Upper lobe of right lung (tissue), 1 donor: ENCODE measurements around the gene WDR77. TPM values are rescaled to one million over a fixed set of nuclear protein-coding genes. Genes with fewer than 3 reads are reported as not detected.

Experiments
- ATAC-seq: fragments of 200-7000 bp; cut with Tn5 transposase; one replicate; pipeline ENCODE4 v1.9.1; 2020; ENCODE audit warnings: mild to moderate bottlenecking, moderate library complexity
- DNase-seq: peaks from one replicate; pipeline ENCODE4 v3.0.0-alpha.2; 2020
- H3K27ac ChIP-seq: fragments of 200-600 bp; one replicate; pipeline ENCODE4 v1.8.0; 2022
- H3K27me3 ChIP-seq: fragments of 200-600 bp; one replicate; pipeline ENCODE4 v1.8.0; 2022; ENCODE audit warnings: mild to moderate bottlenecking
- H3K36me3 ChIP-seq: fragments of 200-600 bp; one replicate; pipeline ENCODE4 v1.8.0; 2022
- H3K4me1 ChIP-seq: fragments of 200-600 bp; one replicate; pipeline ENCODE4 v1.8.0; 2022
- H3K4me3 ChIP-seq: fragments of 200-600 bp; one replicate; pipeline ENCODE4 v1.8.0; 2022; ENCODE audit warnings: mild to moderate bottlenecking
- H3K9me3 ChIP-seq: fragments of 200-600 bp; one replicate; pipeline ENCODE4 v1.8.0; 2022
- CTCF ChIP-seq: fragments of 200-600 bp; IDR thresholded peaks from one replicate; pipeline ENCODE4 v1.8.0; 2022; ENCODE audit warnings: antibody characterized with exemption
- intact Hi-C: fragments of 100-400 bp; cut with DNase I; formaldehyde crosslinking; loops from one replicate; pipeline ENCODE4 v1.11.0; 2022
- total RNA-seq: library from RNA; stranded (reverse); fragmentation: NEBNext Ultra II Directional; extraction: Animal tissue kit (Norgen Biotek cat#: 25700); gene quantifications from one replicate; pipeline ENCODE4 v1.2.1, GENCODE V29; 2021
- donor health status: DM: no; HTN: yes; CAD: no; lungs with severe emphysema.

The WDR77 gene
- total RNA-seq, 1 donor from 2014 or later: 20.1 TPM

DNA sequence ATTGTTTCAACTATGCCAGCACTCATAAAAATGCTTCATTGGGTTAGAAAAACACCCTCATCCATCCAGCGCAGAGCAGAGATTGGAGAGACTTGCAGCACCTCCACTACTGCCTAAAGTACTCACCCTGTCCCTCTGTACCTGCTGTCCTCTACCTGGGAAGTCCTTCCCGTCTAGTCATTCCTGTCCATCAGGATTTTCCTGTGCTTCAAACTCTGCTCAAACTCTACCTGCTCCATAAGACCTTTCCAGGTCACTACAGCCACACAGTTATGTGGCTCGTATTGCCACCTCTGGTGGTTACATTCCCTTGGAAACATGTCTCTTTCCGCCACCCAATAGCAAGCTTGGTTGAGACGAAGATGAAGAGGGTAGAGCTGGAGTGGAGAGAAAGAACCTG lies 28.7 kb downstream of the WDR77 start:
- ATAC-seq (no peak), DNase-seq (no peak)
- no peaks in the 10 kb centered on the region for H3K4me1 ChIP-seq
- no peak for TF ChIP-seq CTCF
- no peaks in the 10 kb centered on the region for H3K36me3 ChIP-seq
- H3K4me3 ChIP-seq: no peak overlapping the region
- no peaks in the 10 kb centered on the region for H3K27me3 ChIP-seq
- no peak overlapping the region for H3K27ac ChIP-seq
- intact Hi-C loops: no loop called here
- no peaks in the 10 kb centered on the region for H3K9me3 ChIP-seq

DNA sequence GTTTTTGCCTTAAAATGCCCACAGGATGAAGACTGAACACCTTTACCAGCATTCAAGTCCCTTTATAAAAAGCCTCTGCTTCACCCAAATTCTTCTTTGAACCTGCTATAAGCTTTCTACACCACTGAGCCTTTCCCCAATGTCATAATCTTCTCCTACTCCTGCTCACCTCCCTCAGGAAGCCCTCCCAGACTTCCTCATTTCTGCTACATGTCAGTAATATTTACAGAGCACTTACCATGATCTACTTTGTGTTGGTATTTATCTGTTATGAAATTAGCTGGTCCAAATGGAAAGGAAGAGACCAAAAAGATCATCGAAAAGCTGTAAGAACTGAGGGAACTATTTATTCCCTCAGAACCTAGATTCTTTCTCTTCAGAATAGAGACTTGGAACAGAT lies 30.0 kb downstream of the WDR77 start:
- no peak for TF ChIP-seq CTCF
- Histone ChIP-seq H3K36me3 (no peaks in the 10 kb centered on the region), H3K4me3 (no peak overlapping the region), H3K27me3 (no peaks in the 10 kb centered on the region), H3K4me1 (no peaks in the 10 kb centered on the region), H3K9me3 (no peaks in the 10 kb centered on the region), H3K27ac (no peak overlapping the region)
- intact Hi-C loops: no loop called here
- DNase-seq (no peak), ATAC-seq (no peak)

- Histone ChIP-seq H3K27me3 (no peaks in the 10 kb centered on the region), H3K27ac (no peak overlapping the region), H3K4me1 (no peaks in the 10 kb centered on the region), H3K4me3 (no peak overlapping the region), H3K36me3 (no peaks in the 10 kb centered on the region), H3K9me3 (no peaks in the 10 kb centered on the region)
- intact Hi-C loops: no loop called here
- TF ChIP-seq CTCF: no peak
- ATAC-seq (peak; percentile 22), DNase-seq (no peak)
These were observed 31.3 kb downstream of the WDR77 start for GRCh38 chr1:111417755-111418154.

- H3K36me3 ChIP-seq: no peaks in the 10 kb centered on the region
- no peaks in the 10 kb centered on the region for H3K27me3 ChIP-seq
- no peaks in the 10 kb centered on the region for H3K4me1 ChIP-seq
- H3K27ac ChIP-seq: no peak overlapping the region
- H3K9me3 ChIP-seq: no peaks in the 10 kb centered on the region
- no peak for DNase-seq
- no peak overlapping the region for H3K4me3 ChIP-seq
- intact Hi-C loops: no loop called here
- TF ChIP-seq CTCF: no peak
- no peak for ATAC-seq
These were observed 33.6 kb downstream of the WDR77 start for GRCh38 chr1:111415461-111415860.

- no peak overlapping the region for H3K4me3 ChIP-seq
- no peak for TF ChIP-seq CTCF
- no peaks in the 10 kb centered on the region for H3K27me3 ChIP-seq
- H3K36me3 ChIP-seq: no peaks in the 10 kb centered on the region
- DNase-seq (no peak), ATAC-seq (no peak)
- no peaks in the 10 kb centered on the region for H3K9me3 ChIP-seq
- H3K27ac ChIP-seq: no peak overlapping the region
- intact Hi-C loops: no loop called here
- no peaks in the 10 kb centered on the region for H3K4me1 ChIP-seq
These were observed 34.3 kb downstream of the WDR77 start for GRCh38 chr1:111414756-111415155.

GRCh38 chr1:111412839-111413238 lies 36.2 kb downstream of the WDR77 start:
- no peak for TF ChIP-seq CTCF
- DNase-seq (no peak), ATAC-seq (no peak)
- no peak overlapping the region for H3K27ac ChIP-seq
- no peaks in the 10 kb centered on the region for H3K4me1 ChIP-seq
- H3K36me3 ChIP-seq: no peaks in the 10 kb centered on the region
- H3K9me3 ChIP-seq: no peaks in the 10 kb centered on the region
- intact Hi-C loops: no loop called here
- H3K27me3 ChIP-seq: no peaks in the 10 kb centered on the region
- H3K4me3 ChIP-seq: no peak overlapping the region
